HepG2 (cell line): ENCODE measurements around the gene DEFB123. TPM values are rescaled to one million over a fixed set of nuclear protein-coding genes. Genes with fewer than 3 reads are reported as not detected.

Source experiments
- CBX1 ChIP-seq: IDR thresholded peaks from one replicate; pipeline ENCODE4 v1.6.1; 2016; ENCODE audit warnings: antibody characterized with exemption, low read depth
- IKZF4 ChIP-seq: sonication (generic); formaldehyde crosslinking; IDR thresholded peaks from 2 replicates; pipeline ENCODE4 v1.5.1; 2020; ENCODE audit warnings: borderline replicate concordance, mild to moderate bottlenecking, low read depth, missing genetic modification reagents; ENCODE audit errors: not compliant biosample characterization
- SETDB1 ChIP-seq: sonication (generic); formaldehyde crosslinking; IDR thresholded peaks from 2 replicates; pipeline ENCODE4 v1.5.1; 2020; ENCODE audit warnings: missing genetic modification reagents, mild to moderate bottlenecking, borderline replicate concordance
- SMARCE1 ChIP-seq: fragments of 450-650 bp; IDR thresholded peaks from 2 replicates; pipeline ENCODE4 v1.6.1; 2017; ENCODE audit warnings: borderline replicate concordance
- SMC3 ChIP-seq: IDR thresholded peaks from 2 replicates; pipeline ENCODE4 v1.6.1; 2011; ENCODE audit warnings: low read length, improper control_type of control experiment
- SMYD3 ChIP-seq: sonication (generic); formaldehyde crosslinking; IDR thresholded peaks from 2 replicates; pipeline ENCODE4 v1.8.1; 2023; ENCODE audit warnings: mild to moderate bottlenecking, missing genetic modification reagents
- SNAPC2 ChIP-seq: sonication (generic); formaldehyde crosslinking; IDR thresholded peaks from 2 replicates; pipeline ENCODE4 v1.8.1; 2022; ENCODE audit warnings: mild to moderate bottlenecking, missing genetic modification reagents
- XRCC5 ChIP-seq: fragments of 200-400 bp; formaldehyde crosslinking; optimal IDR thresholded peaks from 2 replicates; pipeline ENCODE3; 2017; ENCODE audit warnings: mild to moderate bottlenecking, low read length
- ZBTB43 ChIP-seq: sonication (generic); formaldehyde crosslinking; conservative IDR thresholded peaks from 2 replicates; pipeline ENCODE4 v1.4.0; 2020; ENCODE audit warnings: missing genetic modification reagents
- ZNF235 ChIP-seq: sonication (generic); formaldehyde crosslinking; IDR thresholded peaks from 2 replicates; pipeline ENCODE4 v1.8.1; 2023; ENCODE audit warnings: mild to moderate bottlenecking, missing genetic modification reagents, borderline replicate concordance
- ZNF550 ChIP-seq: sonication (generic); formaldehyde crosslinking; IDR thresholded peaks from 2 replicates; pipeline ENCODE4 v1.4.0; 2020; ENCODE audit warnings: mild to moderate bottlenecking, missing genetic modification reagents, borderline replicate concordance
- ZNF782 ChIP-seq: sonication (generic); formaldehyde crosslinking; IDR thresholded peaks from 2 replicates; pipeline ENCODE4 v1.4.0; 2020; ENCODE audit warnings: missing genetic modification reagents, mild to moderate bottlenecking, borderline replicate concordance
- ZNF800 ChIP-seq: sonication (generic); formaldehyde crosslinking; IDR thresholded peaks from 2 replicates; pipeline ENCODE4 v1.4.0; 2020; ENCODE audit warnings: missing genetic modification reagents
- polyA plus RNA-seq, 8 experiments: library from polyadenylated mRNA; depleted of rRNA in 3 of 8; stranded (reverse) in 7 of 8; unstranded in 1 of 8; fragments of >200 nt; fragmentation: Illumina TruSeq in 4 of 8; extraction: Trizol in 4 of 8; gene quantifications; 2 replicates each; pipeline versions ENCODE4 v1.2.1 to v1.2.3, GENCODE V29; 2011 to 2016; ENCODE audit warnings: low read depth in 4 of 8, missing spikeins in 1 of 8, mixed read lengths in 1 of 8; ENCODE audit not compliant: insufficient read depth in 1 of 8
- total RNA-seq, 5 experiments: library from RNA; depleted of rRNA; stranded (reverse); fragments of >200 nt; fragmentation: Illumina TruSeq; extraction: Trizol; gene quantifications; 2 replicates each; pipeline ENCODE4 v1.2.3, GENCODE V29; 2016; ENCODE audit warnings: low read depth in 1 of 5
- TF ChIP-seq, protein P1 (sequence below): sonication (generic); formaldehyde crosslinking; IDR thresholded peaks from 2 replicates; pipeline ENCODE4 v1.8.0; 2022; ENCODE audit warnings: mild to moderate bottlenecking, missing genetic modification reagents; ENCODE audit not compliant: insufficient replicate concordance
- TF ChIP-seq, protein P2 (sequence below): sonication (generic); formaldehyde crosslinking; IDR thresholded peaks from 2 replicates; pipeline ENCODE4 v1.4.0; 2020; ENCODE audit warnings: missing genetic modification reagents, borderline replicate concordance
- TF ChIP-seq, protein P3 (sequence below), 2 experiments: sonication (generic) in 1 of 2; formaldehyde crosslinking in 1 of 2; IDR thresholded peaks; 2 replicates each; pipeline versions ENCODE4 v1.4.0 to v1.6.1; 2018 to 2020; ENCODE audit warnings: missing genetic modification reagents in 2 of 2, borderline replicate concordance in 1 of 2, low read depth in 1 of 2, mild to moderate bottlenecking in 1 of 2, missing biosample characterization in 1 of 2

The DEFB123 gene
- total and polyA plus RNA-seq, 2 of the 13 experiments (the other 11 are each of a cell fraction or from before 2014, with no cell fraction given) = not detected

- TF ChIP-seq ZNF800 (CRISPR knock-in tag) (no peak), CBX1 (no peak), ZNF235 (CRISPR knock-in tag) (no peak), ZNF782 (CRISPR knock-in tag) (no peak), ZBTB43 (CRISPR knock-in tag) (no peak), SMARCE1 (no peak), SMC3 (peak; percentile 28; the same call in 1 of the 2 replicates), SNAPC2 (CRISPR knock-in tag) (no peak), SETDB1 (CRISPR knock-in tag) (no peak), IKZF4 (no peak), SMYD3 (CRISPR knock-in tag) (no peak), XRCC5 (peak; percentile 82), ZNF550 (CRISPR knock-in tag) (no peak)
- TF ChIP-seq, protein P1, sequence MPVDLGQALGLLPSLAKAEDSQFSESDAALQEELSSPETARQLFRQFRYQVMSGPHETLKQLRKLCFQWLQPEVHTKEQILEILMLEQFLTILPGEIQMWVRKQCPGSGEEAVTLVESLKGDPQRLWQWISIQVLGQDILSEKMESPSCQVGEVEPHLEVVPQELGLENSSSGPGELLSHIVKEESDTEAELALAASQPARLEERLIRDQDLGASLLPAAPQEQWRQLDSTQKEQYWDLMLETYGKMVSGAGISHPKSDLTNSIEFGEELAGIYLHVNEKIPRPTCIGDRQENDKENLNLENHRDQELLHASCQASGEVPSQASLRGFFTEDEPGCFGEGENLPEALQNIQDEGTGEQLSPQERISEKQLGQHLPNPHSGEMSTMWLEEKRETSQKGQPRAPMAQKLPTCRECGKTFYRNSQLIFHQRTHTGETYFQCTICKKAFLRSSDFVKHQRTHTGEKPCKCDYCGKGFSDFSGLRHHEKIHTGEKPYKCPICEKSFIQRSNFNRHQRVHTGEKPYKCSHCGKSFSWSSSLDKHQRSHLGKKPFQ (CRISPR knock-in tag) = no peak
- TF ChIP-seq, protein P2, sequence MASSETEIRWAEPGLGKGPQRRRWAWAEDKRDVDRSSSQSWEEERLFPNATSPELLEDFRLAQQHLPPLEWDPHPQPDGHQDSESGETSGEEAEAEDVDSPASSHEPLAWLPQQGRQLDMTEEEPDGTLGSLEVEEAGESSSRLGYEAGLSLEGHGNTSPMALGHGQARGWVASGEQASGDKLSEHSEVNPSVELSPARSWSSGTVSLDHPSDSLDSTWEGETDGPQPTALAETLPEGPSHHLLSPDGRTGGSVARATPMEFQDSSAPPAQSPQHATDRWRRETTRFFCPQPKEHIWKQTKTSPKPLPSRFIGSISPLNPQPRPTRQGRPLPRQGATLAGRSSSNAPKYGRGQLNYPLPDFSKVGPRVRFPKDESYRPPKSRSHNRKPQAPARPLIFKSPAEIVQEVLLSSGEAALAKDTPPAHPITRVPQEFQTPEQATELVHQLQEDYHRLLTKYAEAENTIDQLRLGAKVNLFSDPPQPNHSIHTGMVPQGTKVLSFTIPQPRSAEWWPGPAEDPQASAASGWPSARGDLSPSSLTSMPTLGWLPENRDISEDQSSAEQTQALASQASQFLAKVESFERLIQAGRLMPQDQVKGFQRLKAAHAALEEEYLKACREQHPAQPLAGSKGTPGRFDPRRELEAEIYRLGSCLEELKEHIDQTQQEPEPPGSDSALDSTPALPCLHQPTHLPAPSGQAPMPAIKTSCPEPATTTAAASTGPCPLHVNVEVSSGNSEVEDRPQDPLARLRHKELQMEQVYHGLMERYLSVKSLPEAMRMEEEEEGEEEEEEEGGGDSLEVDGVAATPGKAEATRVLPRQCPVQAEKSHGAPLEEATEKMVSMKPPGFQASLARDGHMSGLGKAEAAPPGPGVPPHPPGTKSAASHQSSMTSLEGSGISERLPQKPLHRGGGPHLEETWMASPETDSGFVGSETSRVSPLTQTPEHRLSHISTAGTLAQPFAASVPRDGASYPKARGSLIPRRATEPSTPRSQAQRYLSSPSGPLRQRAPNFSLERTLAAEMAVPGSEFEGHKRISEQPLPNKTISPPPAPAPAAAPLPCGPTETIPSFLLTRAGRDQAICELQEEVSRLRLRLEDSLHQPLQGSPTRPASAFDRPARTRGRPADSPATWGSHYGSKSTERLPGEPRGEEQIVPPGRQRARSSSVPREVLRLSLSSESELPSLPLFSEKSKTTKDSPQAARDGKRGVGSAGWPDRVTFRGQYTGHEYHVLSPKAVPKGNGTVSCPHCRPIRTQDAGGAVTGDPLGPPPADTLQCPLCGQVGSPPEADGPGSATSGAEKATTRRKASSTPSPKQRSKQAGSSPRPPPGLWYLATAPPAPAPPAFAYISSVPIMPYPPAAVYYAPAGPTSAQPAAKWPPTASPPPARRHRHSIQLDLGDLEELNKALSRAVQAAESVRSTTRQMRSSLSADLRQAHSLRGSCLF (CRISPR knock-in tag) = no peak
- TF ChIP-seq, protein P3, sequence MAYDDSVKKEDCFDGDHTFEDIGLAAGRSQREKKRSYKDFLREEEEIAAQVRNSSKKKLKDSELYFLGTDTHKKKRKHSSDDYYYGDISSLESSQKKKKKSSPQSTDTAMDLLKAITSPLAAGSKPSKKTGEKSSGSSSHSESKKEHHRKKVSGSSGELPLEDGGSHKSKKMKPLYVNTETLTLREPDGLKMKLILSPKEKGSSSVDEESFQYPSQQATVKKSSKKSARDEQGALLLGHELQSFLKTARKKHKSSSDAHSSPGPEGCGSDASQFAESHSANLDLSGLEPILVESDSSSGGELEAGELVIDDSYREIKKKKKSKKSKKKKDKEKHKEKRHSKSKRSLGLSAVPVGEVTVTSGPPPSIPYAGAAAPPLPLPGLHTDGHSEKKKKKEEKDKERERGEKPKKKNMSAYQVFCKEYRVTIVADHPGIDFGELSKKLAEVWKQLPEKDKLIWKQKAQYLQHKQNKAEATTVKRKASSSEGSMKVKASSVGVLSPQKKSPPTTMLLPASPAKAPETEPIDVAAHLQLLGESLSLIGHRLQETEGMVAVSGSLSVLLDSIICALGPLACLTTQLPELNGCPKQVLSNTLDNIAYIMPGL (CRISPR knock-in tag; IDR thresholded peaks at IDR 0.05; ENCODE audit: borderline replicate concordance in 1 of 2, low read depth in 1 of 2) = 0 out of 4 replicates have a peak, but pooled peaks have one; percentile 34 to 47
Observed at GRCh38 chr20:31494131-31494530, 53.7 kb downstream of the DEFB123 start (continued).
